SK-N-SH (cell line): ENCODE data around the gene USP22. TPM values are rescaled to one million over a fixed set of nuclear protein-coding genes. Genes with fewer than 3 reads are reported as not detected.

Experiments used
- CTCF ChIA-PET: fragments of 300-600, 350-600 bp; formaldehyde crosslinking; extraction: SDS; loops from one replicate; lab custom pipeline; 2021; lab: Yijun Ruan, JAX
- POLR2A ChIA-PET: fragments of 350-600 bp; sonication (Branson Sonifier 250); formaldehyde crosslinking; extraction: SDS; loops from one replicate; lab custom pipeline; 2020; ENCODE audit warnings: antibody characterized with exemption, inconsistent platforms; lab: Yijun Ruan, JAX
- DNase-seq: peaks from one replicate; pipeline ENCODE4 v3.0.0; 2012
- H2AFZ ChIP-seq: fragments of 200-600 bp; sonication (generic); 2 replicates; pipeline ENCODE4 v1.8.1; 2016; ENCODE audit warnings: antibody characterized with exemption, mild to moderate bottlenecking, low read depth
- H3F3A ChIP-seq: fragments of 200-600 bp; sonication (generic); replicated peaks from 2 replicates; pipeline ENCODE3; 2016; ENCODE audit warnings: antibody characterized with exemption, mild to moderate bottlenecking; ENCODE audit not compliant: insufficient read depth
- H3K27ac ChIP-seq, 2 experiments: fragments of 200-500 bp in 1 of 2; fragments of 200-600 bp in 1 of 2; sonication (Bioruptor generic) in 1 of 2; sonication (generic), shearing (Covaris generic) in 1 of 2; 2 replicates each; pipeline versions ENCODE4 v1.5.1 to v1.6.1; 2014 to 2016; ENCODE audit warnings: low read depth in 2 of 2, inconsistent platforms in 1 of 2, low read length in 1 of 2, mild to moderate bottlenecking in 1 of 2, mixed read lengths in 1 of 2
- H3K27me3 ChIP-seq: fragments of 200-600 bp; sonication (generic), shearing (Covaris generic); 2 replicates; pipeline ENCODE4 v1.6.1; 2016; ENCODE audit warnings: mixed run types; ENCODE audit not compliant: insufficient read depth
- H3K36me3 ChIP-seq, 2 experiments: fragments of 200-500 bp in 1 of 2; fragments of 200-600 bp in 1 of 2; sonication (Bioruptor generic) in 1 of 2; sonication (generic) in 1 of 2; replicated peaks in 1 of 2; 2 replicates each; pipeline versions ENCODE3 to v1.5.1; 2014 to 2016; ENCODE audit warnings: low read length in 1 of 2, mild to moderate bottlenecking in 1 of 2; ENCODE audit not compliant: insufficient read depth in 2 of 2, control insufficient read depth in 1 of 2
- H3K4me1 ChIP-seq, 2 experiments: fragments of 200-500 bp in 1 of 2; fragments of 200-600 bp in 1 of 2; sonication (Bioruptor generic) in 1 of 2; sonication (generic), shearing (Covaris generic) in 1 of 2; 2 replicates each; pipeline versions ENCODE4 v1.5.1 to v1.6.1; 2014 to 2016; ENCODE audit warnings: low read depth in 1 of 2, low read length in 1 of 2, mixed run types in 1 of 2; ENCODE audit not compliant: insufficient read depth in 2 of 2, control insufficient read depth in 1 of 2
- H3K4me2 ChIP-seq: fragments of 200-600 bp; sonication (generic), shearing (Covaris generic); 2 replicates; pipeline ENCODE4 v1.6.1; 2017; ENCODE audit warnings: mixed run types
- H3K4me3 ChIP-seq, 2 experiments: fragments of 200-500 bp in 1 of 2; fragments of 200-600 bp in 1 of 2; sonication (Bioruptor generic) in 1 of 2; sonication (generic), shearing (Covaris generic) in 1 of 2; 2 replicates each; pipeline versions ENCODE4 v1.5.1 to v1.8.1; 2014 to 2016; ENCODE audit warnings: low read depth in 2 of 2, inconsistent platforms in 1 of 2, low read length in 1 of 2, mild to moderate bottlenecking in 1 of 2, mixed read lengths in 1 of 2, moderate library complexity in 1 of 2
- H3K79me2 ChIP-seq: fragments of 200-600 bp; sonication (generic); 2 replicates; pipeline ENCODE4 v1.8.1; 2017; ENCODE audit warnings: mild to moderate bottlenecking; ENCODE audit not compliant: insufficient read depth
- H3K9ac ChIP-seq: fragments of 200-600 bp; sonication (generic); 2 replicates; pipeline ENCODE4 v1.6.1; 2017; ENCODE audit warnings: mixed run types
- H3K9me2 ChIP-seq: fragments of 200-600 bp; sonication (generic); 2 replicates; pipeline ENCODE4 v1.6.1; 2017; ENCODE audit warnings: mixed run types
- H3K9me3 ChIP-seq: fragments of 200-600 bp; sonication (generic); 2 replicates; pipeline ENCODE4 v1.6.1; 2017; ENCODE audit warnings: mixed run types, mild to moderate bottlenecking, moderate library complexity
- H4K20me1 ChIP-seq: fragments of 200-600 bp; sonication (generic); 2 replicates; pipeline ENCODE4 v1.6.1; 2017; ENCODE audit warnings: mild to moderate bottlenecking, mixed run types; ENCODE audit not compliant: insufficient read depth
- CHD2 ChIP-seq: fragments of 150-350 bp; IDR thresholded peaks from 2 replicates; pipeline ENCODE4 v1.6.1; 2018; ENCODE audit warnings: low read length; ENCODE audit not compliant: partially characterized antibody
- CTCF ChIP-seq: fragments of 200-600 bp; sonication (generic); IDR thresholded peaks from 2 replicates; pipeline ENCODE4 v1.6.1; 2017; ENCODE audit warnings: antibody characterized with exemption, mild to moderate bottlenecking, moderate library complexity
- EP300 ChIP-seq, 2 experiments: IDR thresholded peaks; 2 replicates each; pipeline versions ENCODE4 v1.4.0 to v1.6.1; 2012; ENCODE audit warnings: borderline replicate concordance in 1 of 2, low read depth in 1 of 2, low read length in 1 of 2
- EZH2phosphoT487 ChIP-seq: fragments of 200-600 bp; sonication (generic); IDR thresholded peaks from 2 replicates; pipeline ENCODE4 v1.6.1; 2017; ENCODE audit warnings: low read depth, mixed run types, mild to moderate bottlenecking, antibody characterized with exemption, moderate library complexity, borderline replicate concordance
- FOSL2 ChIP-seq: IDR thresholded peaks from 2 replicates; pipeline ENCODE4 v1.4.0; 2012; ENCODE audit warnings: low read depth, mild to moderate bottlenecking, moderate library complexity, borderline replicate concordance
- GATA2 ChIP-seq: sonication (generic); formaldehyde crosslinking; IDR thresholded peaks from 2 replicates; pipeline ENCODE4 v1.5.0; 2020; ENCODE audit warnings: mild to moderate bottlenecking, missing genetic modification reagents
- JUND ChIP-seq: IDR thresholded peaks from 2 replicates; pipeline ENCODE4 v1.4.0; 2012
- MEF2A ChIP-seq: IDR thresholded peaks from 2 replicates; pipeline ENCODE4 v1.4.0; 2012; ENCODE audit warnings: low read depth, borderline replicate concordance
- POLR2AphosphoS5 ChIP-seq: IDR thresholded peaks from 2 replicates; pipeline ENCODE4 v1.6.1; 2012; ENCODE audit warnings: low read depth, low read length
- RFX5 ChIP-seq: IDR thresholded peaks from 2 replicates; pipeline ENCODE4 v1.6.1; 2012; ENCODE audit warnings: mild to moderate bottlenecking, improper control_type of control experiment, low read length
- SMC3 ChIP-seq: IDR thresholded peaks from 2 replicates; pipeline ENCODE4 v1.6.1; 2012; ENCODE audit warnings: low read depth, low read length, improper control_type of control experiment
- TCF12 ChIP-seq: IDR thresholded peaks from 2 replicates; pipeline ENCODE4 v1.4.0; 2012
- USF1 ChIP-seq: IDR thresholded peaks from 2 replicates; pipeline ENCODE4 v1.4.0; 2012; ENCODE audit warnings: low read depth, borderline replicate concordance
- WGBS: methylation state at CpG from one replicate; pipeline ENCODE4 v1.1.6; 2017; ENCODE audit warnings: low lambda C conversion rate; 5-methylcytosine and 5-hydroxymethylcytosine counted together
- polyA plus RNA-seq, 3 experiments: library from polyadenylated mRNA; depleted of rRNA; stranded (reverse); fragments of >200 nt; gene quantifications; 2 replicates each; pipeline ENCODE4 v1.2.3, GENCODE V29; 2012
- TF ChIP-seq, protein P1 (sequence below): IDR thresholded peaks from 2 replicates; pipeline ENCODE4; 2012
- TF ChIP-seq, protein P2 (sequence below): IDR thresholded peaks from 2 replicates; pipeline ENCODE4 v1.4.0; 2012; ENCODE audit warnings: low read depth

USP22 gene
- polyA plus RNA-seq, 1 of the 3 experiments (the other 2 are of a cell fraction) = 142 TPM

- no peak overlapping the region for H3K9ac ChIP-seq
- TF ChIP-seq POLR2AphosphoS5 (no peak), SMC3 (no peak), EZH2phosphoT487 (no peak), FOSL2 (no peak), TCF12 (no peak), GATA2 (CRISPR knock-in tag) (no peak)
- no peak overlapping the region for H3K4me3 ChIP-seq
- H3K36me3 ChIP-seq = no peaks in the 10 kb centered on the region
- H3F3A ChIP-seq = no peaks in the 10 kb centered on the region
- H3K9me3 ChIP-seq = no peaks in the 10 kb centered on the region
- no peak for DNase-seq
- CTCF ChIA-PET = interaction anchor here (0.7 kb wide), 1 partner anchor 28 kb away, joined by 3 read pairs; no protein-coding TSS in a partner anchor
- no peaks in the 10 kb centered on the region for H4K20me1 ChIP-seq
- H3K79me2 ChIP-seq = no peaks in the 10 kb centered on the region
- no peak overlapping the region for H3K27ac ChIP-seq
- POLR2A ChIA-PET = no interaction called here
- H3K9me2 ChIP-seq = no peaks in the 10 kb centered on the region
- no peaks in the 10 kb centered on the region for H3K4me1 ChIP-seq
- H3K27me3 ChIP-seq = no peaks in the 10 kb centered on the region
- no peak overlapping the region for H3K4me2 ChIP-seq
- 63% methylated on average over 4 of the region's 4 CpGs for WGBS
- H2AFZ ChIP-seq = no peak overlapping the region
Measured at GRCh38 chr17:21090902-21091618, 48.2 kb upstream of the USP22 start.

- H3K27ac ChIP-seq = no peak overlapping the region
- H4K20me1 ChIP-seq = no peaks in the 10 kb centered on the region
- H3K36me3 ChIP-seq = no peaks in the 10 kb centered on the region
- CTCF ChIA-PET = no interaction called here
- no peaks in the 10 kb centered on the region for H3K9me2 ChIP-seq
- no peaks in the 10 kb centered on the region for H3F3A ChIP-seq
- 82% methylated on average over 7 of the region's 7 CpGs for WGBS
- H3K4me2 ChIP-seq = no peak overlapping the region
- no peaks in the 10 kb centered on the region for H3K79me2 ChIP-seq
- DNase-seq = no peak
- no peak overlapping the region for H3K4me3 ChIP-seq
- no peak overlapping the region for H2AFZ ChIP-seq
- no peak for TF ChIP-seq CTCF
- TF ChIP-seq MEF2A = no peak
- no peak for TF ChIP-seq POLR2AphosphoS5
- no peak for TF ChIP-seq RFX5
- no peak for TF ChIP-seq USF1
- no peak for TF ChIP-seq CHD2
- TF ChIP-seq JUND = no peak
- no peak for TF ChIP-seq EZH2phosphoT487
- no peak for TF ChIP-seq EP300 (IDR thresholded peaks at IDR 0.05; ENCODE audit: borderline replicate concordance in 1 of 2, low read depth in 1 of 2, low read length in 1 of 2)
- TF ChIP-seq, protein P1, sequence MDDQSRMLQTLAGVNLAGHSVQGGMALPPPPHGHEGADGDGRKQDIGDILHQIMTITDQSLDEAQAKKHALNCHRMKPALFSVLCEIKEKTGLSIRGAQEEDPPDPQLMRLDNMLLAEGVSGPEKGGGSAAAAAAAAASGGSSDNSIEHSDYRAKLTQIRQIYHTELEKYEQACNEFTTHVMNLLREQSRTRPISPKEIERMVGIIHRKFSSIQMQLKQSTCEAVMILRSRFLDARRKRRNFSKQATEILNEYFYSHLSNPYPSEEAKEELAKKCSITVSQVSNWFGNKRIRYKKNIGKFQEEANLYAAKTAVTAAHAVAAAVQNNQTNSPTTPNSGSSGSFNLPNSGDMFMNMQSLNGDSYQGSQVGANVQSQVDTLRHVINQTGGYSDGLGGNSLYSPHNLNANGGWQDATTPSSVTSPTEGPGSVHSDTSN = no peak
- TF ChIP-seq, protein P2, sequence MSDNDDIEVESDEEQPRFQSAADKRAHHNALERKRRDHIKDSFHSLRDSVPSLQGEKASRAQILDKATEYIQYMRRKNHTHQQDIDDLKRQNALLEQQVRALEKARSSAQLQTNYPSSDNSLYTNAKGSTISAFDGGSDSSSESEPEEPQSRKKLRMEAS = no peak
- TF ChIP-seq, all 33 proteins: peak for 0
- H3K9me3 ChIP-seq = no peaks in the 10 kb centered on the region
- POLR2A ChIA-PET = no interaction called here
- no peaks in the 10 kb centered on the region for H3K4me1 ChIP-seq
- no peak overlapping the region for H3K9ac ChIP-seq
- H3K27me3 ChIP-seq = no peaks in the 10 kb centered on the region
Measured at GRCh38 chr17:21089933-21090901, 47.4 kb upstream of the USP22 start.
